Caco-2 (cell line): ENCODE measurements around the gene TENM4. TPM values are rescaled to one million over a fixed set of nuclear protein-coding genes. Genes with fewer than 3 reads are reported as not detected.

Experiments
- BruUV-seq: library from RNA; stranded (reverse); fragments of 400-500 nt; replicated peaks from 2 replicates; lab custom pipeline; 2021; lab: Mats Ljungman, UMichigan
- CTCF ChIA-PET: fragments of 300-600 bp; sonication (Branson Sonifier 250); formaldehyde crosslinking; loops from one replicate; lab custom pipeline; 2022; ENCODE audit warnings: antibody characterized with exemption; lab: Charles Lee
- POLR2A ChIA-PET: fragments of 300-600 bp; sonication (Branson Sonifier 250); formaldehyde crosslinking; loops from one replicate; lab custom pipeline; 2022; ENCODE audit warnings: antibody characterized with exemption; lab: Charles Lee
- DNase-seq, 2 experiments: peaks; one replicate each; pipeline versions ENCODE4 v3.0.0 to v3.0.0-alpha.2; 2020 to 2022
- H3K27me3 ChIP-seq: replicated peaks from 2 replicates; pipeline ENCODE4 v1.6.0; 2011; ENCODE audit warnings: low read length; ENCODE audit not compliant: control insufficient read depth, insufficient read depth
- H3K36me3 ChIP-seq: 2 replicates; pipeline ENCODE4 v1.5.1; 2011; ENCODE audit warnings: low read length; ENCODE audit not compliant: control insufficient read depth, insufficient read depth
- H3K4me1 ChIP-seq: fragments of 250-450 bp; sonication (Bioruptor Pico); 2 replicates; pipeline ENCODE4 v1.5.1; 2020; ENCODE audit warnings: mild to moderate bottlenecking
- H3K4me3 ChIP-seq: 2 replicates; pipeline ENCODE4 v1.5.1; 2011; ENCODE audit warnings: low read depth, mild to moderate bottlenecking, control low read depth, low read length
- H3K9me3 ChIP-seq: fragments of 250-450 bp; sonication (Bioruptor Pico); 2 replicates; pipeline ENCODE4 v1.5.1; 2020; ENCODE audit warnings: mild to moderate bottlenecking, moderate library complexity
- H3K27ac Mint-ChIP-seq: one replicate; pipeline ENCODE4 v1.8.0; 2022; ENCODE audit warnings: mixed read lengths; ENCODE audit not compliant: unreplicated experiment
- H3K27me3 Mint-ChIP-seq: one replicate; pipeline ENCODE4 v1.8.0; 2022; ENCODE audit warnings: mixed read lengths; ENCODE audit not compliant: insufficient read depth, unreplicated experiment
- H3K36me3 Mint-ChIP-seq: one replicate; pipeline ENCODE4 v1.8.0; 2022; ENCODE audit warnings: mild to moderate bottlenecking, mixed read lengths; ENCODE audit not compliant: insufficient read depth, unreplicated experiment
- H3K4me1 Mint-ChIP-seq: one replicate; pipeline ENCODE4 v1.8.0; 2022; ENCODE audit warnings: low read depth, mixed read lengths; ENCODE audit not compliant: unreplicated experiment
- H3K4me3 Mint-ChIP-seq: one replicate; pipeline ENCODE4 v1.8.0; 2022; ENCODE audit warnings: mild to moderate bottlenecking, moderate library complexity, mixed read lengths; ENCODE audit not compliant: unreplicated experiment
- H3K9me3 Mint-ChIP-seq: one replicate; pipeline ENCODE4 v1.8.0; 2022; ENCODE audit warnings: mixed read lengths; ENCODE audit not compliant: unreplicated experiment
- CTCF ChIP-seq, 2 experiments: fragments of 200-600 bp in 1 of 2; IDR thresholded peaks; 1 replicate in 1 of 2; 2 replicates in 1 of 2; pipeline versions ENCODE4 v1.5.1 to v1.8.0; 2011 to 2022; ENCODE audit warnings: antibody characterized with exemption in 1 of 2, control low read depth in 1 of 2, inconsistent platforms in 1 of 2, low read depth in 1 of 2, low read length in 1 of 2, mild to moderate bottlenecking in 1 of 2, moderate library complexity in 1 of 2; ENCODE audit not compliant: insufficient read depth in 1 of 2, severe bottlenecking in 1 of 2, unreplicated experiment in 1 of 2
- intact Hi-C: fragments of 100-400 bp; cut with micrococcal nuclease; formaldehyde crosslinking; loops from one replicate; pipeline ENCODE4 v1.10.0; 2022; ENCODE audit not compliant: unreplicated experiment
- total RNA-seq: library from RNA; stranded (reverse); gene quantifications from 2 replicates; pipeline ENCODE4 v1.2.3, GENCODE V29; 2022

The TENM4 gene
- total RNA-seq, 1 experiment from 2014 or later = 1.1 TPM

GRCh38 chr11:78995171-78995570 is 445.7 kb downstream of the TENM4 start:
- H3K4me1 ChIP-seq = no peaks in the 10 kb centered on the region
- no peaks in the 10 kb centered on the region for H3K4me1 Mint-ChIP-seq
- no peaks in the 10 kb centered on the region; the same call in 1 of the 2 replicates for H3K27me3 ChIP-seq
- no peak for TF ChIP-seq CTCF (IDR thresholded peaks at IDR 0.05; ENCODE audit: insufficient read depth in 1 of 2, low read depth in 1 of 2, low read length in 1 of 2, severe bottlenecking in 1 of 2, unreplicated experiment in 1 of 2)
- no peak overlapping the region for H3K4me3 ChIP-seq
- H3K36me3 Mint-ChIP-seq = no peaks in the 10 kb centered on the region
- CTCF ChIA-PET = no interaction called here
- DNase-seq = no peak
- H3K9me3 ChIP-seq = peaks cover 14% of the 10 kb centered on the region; the same call in 1 of the 2 replicates
- no TSS peak for BruUV-seq
- H3K9me3 Mint-ChIP-seq = peaks cover 21% of the 10 kb centered on the region
- H3K4me3 Mint-ChIP-seq = no peak overlapping the region
- peaks cover 17% of the 10 kb centered on the region for H3K27me3 Mint-ChIP-seq
- intact Hi-C loops = no loop called here
- no peak overlapping the region for H3K27ac Mint-ChIP-seq
- POLR2A ChIA-PET = no interaction called here
- no peaks in the 10 kb centered on the region for H3K36me3 ChIP-seq

GRCh38 chr11:78993802-78994430 is 446.9 kb downstream of the TENM4 start:
- Histone ChIP-seq H3K36me3 (no peaks in the 10 kb centered on the region), H3K9me3 (peaks cover 4% of the 10 kb centered on the region; the same call in 1 of the 2 replicates), H3K27me3 (no peaks in the 10 kb centered on the region; the same call in 1 of the 2 replicates), H3K4me1 (no peaks in the 10 kb centered on the region), H3K4me3 (no peak overlapping the region)
- POLR2A ChIA-PET = no interaction called here
- intact Hi-C loops = no loop called here
- Mint-ChIP-seq H3K27me3 (peaks cover 17% of the 10 kb centered on the region), H3K27ac (no peak overlapping the region), H3K9me3 (peaks cover 9% of the 10 kb centered on the region), H3K36me3 (no peaks in the 10 kb centered on the region), H3K4me1 (no peaks in the 10 kb centered on the region), H3K4me3 (no peak overlapping the region)
- BruUV-seq = no TSS peak
- no peak for DNase-seq
- TF ChIP-seq CTCF (IDR thresholded peaks at IDR 0.05; ENCODE audit: insufficient read depth in 1 of 2, low read depth in 1 of 2, low read length in 1 of 2, severe bottlenecking in 1 of 2, unreplicated experiment in 1 of 2) = no peak
- CTCF ChIA-PET = no interaction called here

- no TSS peak for BruUV-seq
- H3K36me3 ChIP-seq = no peaks in the 10 kb centered on the region
- DNase-seq = no peak
- intact Hi-C loops = no loop called here
- H3K4me1 ChIP-seq = no peaks in the 10 kb centered on the region
- H3K27me3 Mint-ChIP-seq = peaks cover 17% of the 10 kb centered on the region
- no peak overlapping the region for H3K4me3 ChIP-seq
- POLR2A ChIA-PET = no interaction called here
- no peak overlapping the region for H3K4me3 Mint-ChIP-seq
- CTCF ChIA-PET = interaction anchor here (0.6 kb wide), 1 partner anchor 448 kb away, joined by 5 read pairs; no protein-coding TSS in a partner anchor
- no peak overlapping the region for H3K27ac Mint-ChIP-seq
- no peaks in the 10 kb centered on the region for H3K4me1 Mint-ChIP-seq
- no peaks in the 10 kb centered on the region; the same call in 1 of the 2 replicates for H3K27me3 ChIP-seq
- TF ChIP-seq CTCF (IDR thresholded peaks at IDR 0.05; ENCODE audit: insufficient read depth in 1 of 2, low read depth in 1 of 2, low read length in 1 of 2, severe bottlenecking in 1 of 2, unreplicated experiment in 1 of 2) = no peak
- no peaks in the 10 kb centered on the region for H3K9me3 ChIP-seq
- no peaks in the 10 kb centered on the region for H3K36me3 Mint-ChIP-seq
- H3K9me3 Mint-ChIP-seq = no peaks in the 10 kb centered on the region
Measured at GRCh38 chr11:78991681-78992080, 449.1 kb downstream of the TENM4 start.
